ENCODE data around the gene CHSY3.

DNA sequence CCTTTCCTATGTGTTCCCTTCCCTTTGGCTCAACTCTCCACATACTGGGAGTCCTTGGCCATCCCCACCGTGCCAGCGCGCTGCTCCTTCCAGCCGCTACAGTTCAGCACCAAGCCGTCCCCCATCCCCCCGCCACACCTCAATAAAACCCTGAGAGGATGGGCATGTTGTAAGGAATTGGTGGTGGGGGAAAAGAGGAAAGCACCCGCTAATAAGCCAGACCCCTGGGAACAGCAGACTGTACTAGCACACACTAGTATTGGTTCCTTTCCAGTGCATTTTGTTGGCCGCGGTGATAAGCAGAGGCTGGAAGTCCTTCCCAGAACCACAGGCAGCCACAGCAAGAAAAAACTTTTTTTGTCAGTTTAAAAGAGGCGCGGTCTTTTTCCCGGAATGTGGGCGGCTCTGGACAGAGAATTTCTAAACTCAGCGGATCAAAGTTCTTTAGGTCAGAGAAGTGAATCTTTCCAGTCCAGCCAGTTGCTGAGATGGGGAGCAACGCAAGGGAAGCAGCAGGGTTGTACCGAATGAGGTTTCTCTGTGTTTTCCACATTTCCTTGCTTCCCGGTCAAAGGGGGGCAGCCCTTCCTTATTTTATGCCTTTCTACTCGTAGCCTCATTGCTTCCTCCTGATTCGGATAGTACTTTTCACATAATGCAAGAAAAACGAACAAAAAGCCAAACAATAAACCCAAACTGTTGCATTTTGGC lies 2.1 kb downstream of the CHSY3 start:
- TF ChIP-seq, protein P1, sequence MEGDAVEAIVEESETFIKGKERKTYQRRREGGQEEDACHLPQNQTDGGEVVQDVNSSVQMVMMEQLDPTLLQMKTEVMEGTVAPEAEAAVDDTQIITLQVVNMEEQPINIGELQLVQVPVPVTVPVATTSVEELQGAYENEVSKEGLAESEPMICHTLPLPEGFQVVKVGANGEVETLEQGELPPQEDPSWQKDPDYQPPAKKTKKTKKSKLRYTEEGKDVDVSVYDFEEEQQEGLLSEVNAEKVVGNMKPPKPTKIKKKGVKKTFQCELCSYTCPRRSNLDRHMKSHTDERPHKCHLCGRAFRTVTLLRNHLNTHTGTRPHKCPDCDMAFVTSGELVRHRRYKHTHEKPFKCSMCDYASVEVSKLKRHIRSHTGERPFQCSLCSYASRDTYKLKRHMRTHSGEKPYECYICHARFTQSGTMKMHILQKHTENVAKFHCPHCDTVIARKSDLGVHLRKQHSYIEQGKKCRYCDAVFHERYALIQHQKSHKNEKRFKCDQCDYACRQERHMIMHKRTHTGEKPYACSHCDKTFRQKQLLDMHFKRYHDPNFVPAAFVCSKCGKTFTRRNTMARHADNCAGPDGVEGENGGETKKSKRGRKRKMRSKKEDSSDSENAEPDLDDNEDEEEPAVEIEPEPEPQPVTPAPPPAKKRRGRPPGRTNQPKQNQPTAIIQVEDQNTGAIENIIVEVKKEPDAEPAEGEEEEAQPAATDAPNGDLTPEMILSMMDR (IDR thresholded peaks at IDR 0.05), result no peak
- TF ChIP-seq POLR2A (IDR thresholded peaks at IDR 0.05) (no peak), POLR2AphosphoS5 (IDR thresholded peaks at IDR 0.05) (no peak)
